ENCODE results near the gene TMC1.
A peak's percentile ranks its signal among the peaks of the same experiment; 100 is the strongest.
"Not testable (repeated sequence)": the region's sequence is repeated elsewhere in the genome, so short reads cannot be mapped to it uniquely, and the experiment has no call there.

Gene TMC1

GRCh38 chr9:72827950-72828731, 306.7 kb downstream of the TMC1 start:
- DNase-seq = no peak

GRCh38 chr9:72834994-72835393, 313.6 kb downstream of the TMC1 start:
- no peak for DNase-seq

GRCh38 chr9:72836790-72837189, 315.4 kb downstream of the TMC1 start:
- no peak for DNase-seq

GRCh38 chr9:72839085-72839484, 317.7 kb downstream of the TMC1 start:
- no peak for DNase-seq

GRCh38 chr9:72843520-72844439, 322.4 kb downstream of the TMC1 start:
- no peak for DNase-seq

- DNase-seq = no peak
These were observed 323.0 kb downstream of the TMC1 start for GRCh38 chr9:72844440-72844768.

- DNase-seq = not testable (repeated sequence)
These were observed 323.6 kb downstream of the TMC1 start for GRCh38 chr9:72845052-72845451.

GRCh38 chr9:72850209-72850608, 328.8 kb downstream of the TMC1 start:
- not testable (repeated sequence) for DNase-seq

- no peak for DNase-seq
These were observed 333.9 kb downstream of the TMC1 start for GRCh38 chr9:72855321-72855720.

- no peak for DNase-seq
These were observed 334.6 kb downstream of the TMC1 start for GRCh38 chr9:72855890-72856523.

- peak in 1 of 2 donors; percentile 56 for DNase-seq
These were observed 335.7 kb downstream of the TMC1 start for GRCh38 chr9:72856972-72857623.

- DNase-seq = no peak
These were observed 336.2 kb downstream of the TMC1 start for GRCh38 chr9:72857624-72857996.

GRCh38 chr9:72858089-72858912, 336.9 kb downstream of the TMC1 start:
- DNase-seq = no peak

- DNase-seq = not testable (repeated sequence)
These were observed 341.4 kb downstream of the TMC1 start for GRCh38 chr9:72862788-72863187.

GRCh38 chr9:72863456-72864094, 342.2 kb downstream of the TMC1 start:
- no peak for DNase-seq

GRCh38 chr9:72864327-72864726, 342.9 kb downstream of the TMC1 start:
- DNase-seq = no peak

- peak in 1 of 2 donors; percentile 20 for DNase-seq
These were observed 350.3 kb downstream of the TMC1 start for GRCh38 chr9:72871685-72872084.

GRCh38 chr9:72872718-72873117, 351.3 kb downstream of the TMC1 start:
- no peak for DNase-seq

- no peak for DNase-seq
These were observed 352.0 kb downstream of the TMC1 start for GRCh38 chr9:72873456-72873855.

- no peak for DNase-seq
These were observed 352.9 kb downstream of the TMC1 start for GRCh38 chr9:72874344-72874743.

GRCh38 chr9:72875221-72875620, 353.8 kb downstream of the TMC1 start:
- DNase-seq = no peak

- DNase-seq = no peak
These were observed 359.4 kb downstream of the TMC1 start for GRCh38 chr9:72880821-72881220.

All from hippocampal formation (tissue), 2 donors.